ENCODE measurements around the gene CEMP1. TPM values are rescaled to one million over a fixed set of nuclear protein-coding genes. Genes with fewer than 3 reads are reported as not detected.

CEMP1 gene
- total RNA-seq, 1 experiment from 2014 or later = not detected

DNA sequence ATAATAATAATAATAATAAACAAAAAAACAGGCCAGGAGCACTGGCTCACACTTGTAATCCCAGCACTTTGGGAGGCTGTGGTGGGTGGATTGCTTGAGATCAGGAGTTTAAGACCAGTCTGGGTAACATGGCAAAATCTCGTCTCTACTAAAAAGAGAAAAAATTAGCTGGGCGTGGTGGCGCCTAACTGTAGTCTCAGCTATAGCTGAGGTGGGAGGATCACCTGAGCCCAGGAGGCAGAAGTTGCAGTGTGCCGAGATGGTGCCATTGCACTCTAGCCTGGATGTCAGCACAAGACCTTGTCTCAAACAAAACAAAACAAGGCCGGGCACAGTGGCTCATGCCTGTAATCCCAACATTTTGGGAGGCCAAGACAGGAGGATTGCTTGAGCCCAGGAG lies 36.2 kb downstream of the CEMP1 start:
- Histone ChIP-seq H4K8ac (replicated peaks; ENCODE audit: insufficient read length, low read depth, low read length) (no peak overlapping the region), H2AK5ac (ENCODE audit: insufficient read length, low read length) (no peak overlapping the region), H3K56ac (ENCODE audit: insufficient read length, low read depth, low read length) (no peak overlapping the region), H3K9ac (ENCODE audit: extremely low read depth, insufficient read length, low read length) (no peak overlapping the region), H2BK12ac (ENCODE audit: insufficient read length, low read depth, low read length) (no peak overlapping the region), H3K79me2 (ENCODE audit: insufficient read depth, low read length) (no peaks in the 10 kb centered on the region), H2BK20ac (ENCODE audit: low read depth, low read length, poor library complexity, severe bottlenecking) (no peak overlapping the region), H4K5ac (ENCODE audit: insufficient read length, low read depth, low read length) (no peak overlapping the region), H3K23ac (ENCODE audit: insufficient read length, low read depth, low read length) (no peak overlapping the region), H3T11ph (ENCODE audit: low read length) (no peak overlapping the region), H3K4ac (ENCODE audit: low read depth, low read length) (no peak overlapping the region), H3K4me1 (ENCODE audit: insufficient read depth, low read length) (no peaks in the 10 kb centered on the region), H2BK15ac (ENCODE audit: low read depth, low read length) (no peak overlapping the region), H3K9me3 (ENCODE audit: control insufficient read depth, low read depth, low read length) (no peaks in the 10 kb centered on the region), H2AFZ (ENCODE audit: low read length) (no peak overlapping the region), H3K4me2 (ENCODE audit: insufficient read depth, insufficient read length, low read length) (no peak overlapping the region), H2BK120ac (ENCODE audit: low read depth, low read length, poor library complexity, severe bottlenecking) (no peak overlapping the region), H2BK5ac (ENCODE audit: insufficient read length, low read length) (no peak overlapping the region), H4K91ac (ENCODE audit: insufficient read length, low read depth, low read length) (no peak overlapping the region), H3K79me1 (ENCODE audit: insufficient read depth, low read depth, low read length, poor library complexity, severe bottlenecking) (no peaks in the 10 kb centered on the region), H3K27me3 (ENCODE audit: insufficient read depth, low read length) (no peaks in the 10 kb centered on the region), H3K23me2 (ENCODE audit: insufficient read length, low read depth, low read length, poor library complexity, severe bottlenecking) (no peaks in the 10 kb centered on the region), H4K20me1 (ENCODE audit: control insufficient read depth, insufficient read depth, insufficient read length) (no peaks in the 10 kb centered on the region), H3K14ac (ENCODE audit: insufficient read depth, low read length) (no peak overlapping the region), H3K18ac (ENCODE audit: insufficient read length, low read depth, low read length) (no peak overlapping the region), H3K27ac (ENCODE audit: insufficient read length, low read depth, low read length) (no peak overlapping the region)
- TF ChIP-seq CTCF (conservative IDR thresholded peaks at IDR 0.05) = no peak
- Mint-ChIP-seq H3K4me3 (no peak overlapping the region), H3K4me1 (no peaks in the 10 kb centered on the region), H3K27ac (no peak overlapping the region), H3K36me3 (ENCODE audit: insufficient read depth in 1 of 3, low read depth in 3 of 3) (peaks cover 0 to 18% (median 4%) of the 10 kb centered on the region in 3 experiments; a peak in 4 of 7 replicates), H3K9me3 (no peaks in the 10 kb centered on the region), H3K27me3 (ENCODE audit: low read depth) (no peaks in the 10 kb centered on the region)
- no peak for DNase-seq
- no CpG with 5 or more reads among the region's 5 CpGs for WGBS (ENCODE audit: extremely low coverage, insufficient read length, low lambda C conversion rate)
